IPS-18a (cell line): ENCODE measurements around the gene COPE.

ENCODE experiments used
- H3K27ac ChIP-seq: one replicate; pipeline ENCODE4 v1.5.1; 2013; ENCODE audit warnings: low read length
- H3K27me3 ChIP-seq: one replicate; pipeline ENCODE4 v1.6.1; 2013; ENCODE audit warnings: mild to moderate bottlenecking, low read length; ENCODE audit not compliant: control insufficient read depth, insufficient read depth
- H3K36me3 ChIP-seq: one replicate; pipeline ENCODE4 v1.6.1; 2013; ENCODE audit warnings: low read depth, low read length; ENCODE audit not compliant: control insufficient read depth
- H3K4me1 ChIP-seq: one replicate; pipeline ENCODE4 v1.6.1; 2013; ENCODE audit warnings: low read depth, low read length; ENCODE audit not compliant: control insufficient read depth
- H3K4me3 ChIP-seq: one replicate; pipeline ENCODE4 v1.5.1; 2013; ENCODE audit warnings: low read length
- H3K9ac ChIP-seq: one replicate; pipeline ENCODE4 v1.6.1; 2013; ENCODE audit warnings: mild to moderate bottlenecking, low read length, moderate library complexity
- H3K9me3 ChIP-seq: one replicate; pipeline ENCODE4 v1.6.1; 2013; ENCODE audit warnings: low read depth, low read length; ENCODE audit not compliant: control insufficient read depth

COPE gene

DNA sequence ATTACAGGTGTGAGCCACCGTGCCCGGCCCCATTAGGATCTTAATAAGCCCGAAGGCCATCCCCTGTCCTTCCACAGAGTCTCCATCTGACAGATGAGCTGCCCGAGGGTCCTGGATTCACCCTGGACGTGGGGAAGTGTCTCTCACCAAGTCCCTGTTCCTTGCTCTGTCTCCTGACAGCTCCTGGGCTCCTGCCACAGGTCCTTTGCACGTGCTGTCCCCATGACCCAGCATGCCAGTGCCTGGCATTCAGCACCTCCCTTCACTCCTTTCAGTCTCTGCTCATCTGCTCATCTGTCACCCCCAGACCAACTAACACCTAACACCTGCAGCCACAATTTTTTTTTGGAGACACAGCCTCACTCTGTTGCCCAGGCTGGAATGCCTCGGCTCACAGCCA is 37.7 kb downstream of the COPE start:
- no peak overlapping the region for H3K4me3 ChIP-seq
- no peak overlapping the region for H3K27ac ChIP-seq
- H3K4me1 ChIP-seq: no peaks in the 10 kb centered on the region
- no peak overlapping the region for H3K9ac ChIP-seq
- H3K9me3 ChIP-seq: no peaks in the 10 kb centered on the region
- H3K27me3 ChIP-seq: no peaks in the 10 kb centered on the region
- H3K36me3 ChIP-seq: peaks cover 14% of the 10 kb centered on the region

DNA sequence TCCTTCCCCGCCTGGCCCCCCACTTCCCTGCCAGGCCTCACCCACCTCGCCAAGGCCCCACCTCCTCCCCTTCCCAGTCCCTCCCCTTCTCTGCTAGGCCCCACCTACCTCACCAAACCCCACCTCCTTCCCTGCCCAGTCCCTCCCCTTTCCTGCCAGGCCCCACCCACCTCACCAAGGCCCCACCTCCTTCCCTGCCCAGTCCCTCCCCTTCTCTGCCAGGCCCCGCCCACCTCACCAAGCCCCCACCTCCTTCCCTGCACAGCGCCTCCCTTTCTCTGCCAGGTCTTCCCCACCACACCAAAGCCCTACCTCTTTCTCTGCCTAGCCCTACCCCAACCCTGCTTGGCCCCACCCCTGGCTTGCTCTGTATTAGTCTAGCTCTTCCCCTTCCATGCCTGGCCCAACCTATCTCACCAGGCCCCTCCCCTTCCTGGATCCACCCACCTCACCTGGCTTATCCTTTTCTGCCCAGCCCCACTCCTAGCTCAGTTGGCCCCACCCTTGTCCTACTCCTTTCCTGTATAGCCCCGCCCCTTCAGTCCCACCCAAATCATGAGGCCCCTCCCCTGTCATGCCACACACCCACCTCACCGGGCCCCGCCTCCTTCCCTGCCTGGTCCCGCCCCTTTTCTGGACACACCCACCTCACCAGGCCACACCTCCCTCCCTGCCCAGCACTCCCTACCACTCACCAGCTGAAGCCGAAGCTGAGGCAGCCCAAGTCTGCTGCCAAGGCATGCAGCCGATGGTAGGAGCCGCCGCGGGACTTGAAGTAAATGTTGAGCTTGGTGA is 39.4 kb downstream of the COPE start:
- peaks cover 14% of the 10 kb centered on the region for H3K36me3 ChIP-seq
- H3K4me3 ChIP-seq: no peak overlapping the region
- no peaks in the 10 kb centered on the region for H3K27me3 ChIP-seq
- no peak overlapping the region for H3K9ac ChIP-seq
- H3K9me3 ChIP-seq: no peaks in the 10 kb centered on the region
- no peaks in the 10 kb centered on the region for H3K4me1 ChIP-seq
- H3K27ac ChIP-seq: no peak overlapping the region

DNA sequence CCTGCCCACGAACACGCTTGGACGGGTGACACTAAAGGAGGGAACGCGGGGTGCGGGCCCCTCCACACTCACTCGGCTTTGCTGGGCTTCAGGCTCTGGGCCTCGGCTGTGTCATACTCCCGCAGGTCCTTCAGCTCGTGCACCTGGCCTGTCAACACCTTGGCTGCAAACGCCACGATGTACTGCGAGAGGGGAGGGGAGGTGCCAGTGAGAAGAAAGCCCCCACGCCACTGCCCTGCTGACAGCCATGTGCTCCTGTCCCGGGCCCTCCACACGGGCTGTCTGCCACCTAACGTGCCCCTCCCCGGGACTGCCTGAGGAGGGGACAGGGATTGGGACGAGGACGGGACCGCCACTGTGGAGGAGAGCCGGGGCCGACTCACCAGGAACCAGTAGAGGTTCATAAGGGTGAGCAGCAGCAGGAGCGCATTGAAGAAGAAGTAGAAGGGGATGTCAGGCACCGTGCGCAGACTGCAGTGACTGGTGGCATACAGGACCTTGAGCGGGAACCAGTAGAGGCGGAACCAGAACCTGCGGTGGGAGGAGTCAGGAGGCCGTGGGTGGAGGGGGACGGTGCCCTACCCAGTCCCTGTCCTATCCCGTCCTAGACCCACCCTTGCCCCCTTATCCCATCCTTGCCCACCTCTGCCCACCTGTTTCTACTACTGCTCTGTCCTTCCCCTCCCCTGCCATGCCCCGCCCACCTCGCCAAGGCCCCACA is 40.2 kb downstream of the COPE start:
- Histone ChIP-seq H3K9me3 (no peaks in the 10 kb centered on the region), H3K9ac (no peak overlapping the region), H3K27ac (no peak overlapping the region), H3K36me3 (peaks cover 14% of the 10 kb centered on the region), H3K4me1 (no peaks in the 10 kb centered on the region), H3K27me3 (no peaks in the 10 kb centered on the region), H3K4me3 (no peak overlapping the region)

DNA sequence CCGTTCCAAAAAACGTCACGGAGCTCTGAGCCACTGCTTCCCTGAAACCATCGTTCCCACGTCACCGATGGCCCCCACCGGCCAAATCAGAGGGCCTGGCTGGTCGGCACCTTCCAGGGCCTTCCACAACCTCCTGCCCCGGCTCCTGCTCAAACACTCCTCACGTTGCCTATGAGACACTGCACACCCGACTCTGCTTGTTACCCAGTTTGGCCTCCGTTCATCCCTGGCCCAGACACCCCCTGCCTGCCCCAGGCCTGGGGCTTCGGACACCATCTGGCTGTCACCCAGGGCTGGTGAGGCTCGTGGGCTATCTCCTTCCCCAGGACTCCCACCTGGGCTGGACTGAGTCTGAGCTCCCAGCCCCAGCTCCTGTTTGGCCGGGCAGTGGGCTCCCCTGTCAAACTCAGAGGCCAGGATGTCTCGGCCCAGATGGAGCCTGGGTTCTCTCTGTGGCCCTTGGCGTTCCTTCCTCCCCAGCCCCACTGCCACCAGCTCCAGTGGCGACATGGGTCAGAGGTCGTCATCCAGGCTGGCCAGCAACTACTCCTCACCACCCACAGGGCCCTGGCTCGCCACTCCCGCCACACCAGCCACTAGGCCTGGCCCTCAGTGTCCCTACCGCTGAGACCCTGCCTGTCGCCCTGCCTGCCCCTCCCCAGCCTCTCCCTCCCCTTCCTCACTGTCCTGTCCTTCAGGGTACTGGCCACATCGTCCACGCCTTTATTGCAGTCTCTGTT is 41.0 kb downstream of the COPE start:
- Histone ChIP-seq H3K36me3 (peaks cover 14% of the 10 kb centered on the region), H3K4me1 (no peaks in the 10 kb centered on the region), H3K27me3 (no peaks in the 10 kb centered on the region), H3K9ac (no peak overlapping the region), H3K9me3 (no peaks in the 10 kb centered on the region), H3K27ac (no peak overlapping the region), H3K4me3 (no peak overlapping the region)

DNA sequence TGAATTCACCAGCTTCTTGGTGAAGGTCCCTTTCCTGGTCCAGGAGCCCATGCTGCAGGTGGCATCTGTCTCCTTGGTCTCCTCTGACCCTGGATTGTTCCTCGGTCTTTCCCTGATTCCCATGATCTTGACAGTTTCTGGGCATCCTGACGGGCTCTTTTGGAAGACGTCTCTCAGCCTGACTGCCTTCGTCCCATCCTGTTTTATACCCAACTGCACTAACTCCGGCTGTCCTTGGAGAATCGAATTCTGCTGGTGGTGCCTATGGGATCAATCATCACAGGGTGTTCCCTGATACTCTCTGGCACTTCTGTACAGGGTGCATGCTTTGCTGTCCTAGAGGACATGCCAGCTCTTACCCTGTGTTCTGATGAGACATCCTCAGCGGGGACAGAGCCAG is 42.3 kb downstream of the COPE start:
- Histone ChIP-seq H3K27me3 (no peaks in the 10 kb centered on the region), H3K27ac (no peak overlapping the region), H3K4me1 (no peaks in the 10 kb centered on the region), H3K36me3 (peaks cover 13% of the 10 kb centered on the region), H3K9me3 (no peaks in the 10 kb centered on the region), H3K9ac (no peak overlapping the region), H3K4me3 (no peak overlapping the region)

DNA sequence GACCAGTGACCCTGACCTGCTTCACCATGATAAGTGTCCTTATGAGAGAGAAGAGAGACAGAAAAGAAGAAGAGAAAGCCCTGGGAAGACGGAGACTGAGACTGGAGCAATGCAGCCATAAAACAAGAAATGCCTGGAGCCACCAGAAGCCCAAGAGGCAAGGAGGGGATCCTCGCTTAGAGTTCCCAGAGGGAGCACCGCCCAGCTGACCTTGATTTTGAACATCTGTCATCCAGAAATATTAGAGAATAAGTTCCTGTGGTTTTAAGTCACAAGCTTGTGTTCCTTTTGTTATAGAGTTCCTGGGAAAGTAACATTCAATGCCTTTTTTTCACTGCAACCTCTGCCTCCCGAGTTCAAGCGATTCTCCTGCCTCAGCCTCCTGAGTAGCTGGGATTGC is 43.5 kb downstream of the COPE start:
- Histone ChIP-seq H3K9ac (no peak overlapping the region), H3K27ac (no peak overlapping the region), H3K4me1 (no peaks in the 10 kb centered on the region), H3K9me3 (no peaks in the 10 kb centered on the region), H3K27me3 (no peaks in the 10 kb centered on the region), H3K36me3 (peaks cover 8% of the 10 kb centered on the region), H3K4me3 (no peak overlapping the region)

DNA sequence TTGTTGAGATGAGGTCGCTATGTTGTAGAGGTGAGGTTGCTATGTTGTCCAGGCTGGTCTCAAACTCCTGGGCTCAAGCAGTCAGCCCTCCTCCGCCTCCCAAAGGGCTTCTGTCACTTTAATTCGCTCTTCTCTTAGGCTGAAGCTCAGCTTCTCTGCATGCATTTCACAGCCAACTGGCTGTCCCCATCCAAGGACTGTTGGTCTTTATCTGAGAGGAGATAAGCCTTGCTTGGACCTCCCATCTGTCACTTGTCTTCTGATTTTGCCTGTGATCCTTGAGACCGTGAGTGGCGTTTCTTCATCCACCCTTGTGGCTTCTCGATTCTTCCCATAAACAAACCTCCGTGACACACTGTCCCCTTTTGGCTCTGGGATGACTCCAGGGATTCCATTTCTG is 47.6 kb downstream of the COPE start:
- Histone ChIP-seq H3K4me1 (no peaks in the 10 kb centered on the region), H3K9ac (no peak overlapping the region), H3K36me3 (peaks cover 9% of the 10 kb centered on the region), H3K9me3 (no peaks in the 10 kb centered on the region), H3K4me3 (no peak overlapping the region), H3K27me3 (no peaks in the 10 kb centered on the region), H3K27ac (no peak overlapping the region)

DNA sequence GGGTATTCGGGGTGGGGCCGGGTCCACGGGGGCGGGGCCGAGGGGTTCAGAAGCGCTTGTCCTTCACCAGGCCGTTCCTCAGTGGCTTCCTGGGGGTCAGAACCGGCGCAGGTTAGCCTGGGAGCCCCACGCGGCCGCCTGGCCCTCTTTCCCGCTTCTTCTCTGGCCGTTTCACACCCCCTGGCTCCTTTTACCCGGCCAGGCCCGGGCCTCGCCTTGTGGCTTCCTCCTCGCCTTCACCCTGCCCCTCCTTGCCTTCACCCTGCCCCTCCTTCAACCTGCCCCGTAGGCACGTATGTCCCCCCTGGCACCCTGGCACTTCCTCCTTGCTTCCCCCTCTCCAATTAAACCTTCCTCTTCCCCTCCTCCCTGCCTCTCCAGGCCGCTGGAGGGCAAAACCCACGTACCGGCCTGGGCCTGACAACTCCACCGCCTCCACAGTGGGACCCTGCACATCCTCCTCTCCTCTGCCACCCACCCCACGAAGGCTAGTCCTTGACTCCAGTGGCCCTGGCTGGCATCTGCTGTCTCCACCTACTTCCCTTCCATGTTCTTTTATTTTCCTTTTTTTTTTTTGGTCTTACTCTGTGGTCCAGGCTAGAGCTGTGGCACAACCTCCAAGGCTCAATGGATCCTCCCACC is 48.5 kb downstream of the COPE start:
- Histone ChIP-seq H3K4me1 (no peaks in the 10 kb centered on the region), H3K9ac (no peak overlapping the region), H3K36me3 (peaks cover 14% of the 10 kb centered on the region), H3K9me3 (no peaks in the 10 kb centered on the region), H3K4me3 (no peak overlapping the region), H3K27me3 (no peaks in the 10 kb centered on the region), H3K27ac (no peak overlapping the region)

DNA sequence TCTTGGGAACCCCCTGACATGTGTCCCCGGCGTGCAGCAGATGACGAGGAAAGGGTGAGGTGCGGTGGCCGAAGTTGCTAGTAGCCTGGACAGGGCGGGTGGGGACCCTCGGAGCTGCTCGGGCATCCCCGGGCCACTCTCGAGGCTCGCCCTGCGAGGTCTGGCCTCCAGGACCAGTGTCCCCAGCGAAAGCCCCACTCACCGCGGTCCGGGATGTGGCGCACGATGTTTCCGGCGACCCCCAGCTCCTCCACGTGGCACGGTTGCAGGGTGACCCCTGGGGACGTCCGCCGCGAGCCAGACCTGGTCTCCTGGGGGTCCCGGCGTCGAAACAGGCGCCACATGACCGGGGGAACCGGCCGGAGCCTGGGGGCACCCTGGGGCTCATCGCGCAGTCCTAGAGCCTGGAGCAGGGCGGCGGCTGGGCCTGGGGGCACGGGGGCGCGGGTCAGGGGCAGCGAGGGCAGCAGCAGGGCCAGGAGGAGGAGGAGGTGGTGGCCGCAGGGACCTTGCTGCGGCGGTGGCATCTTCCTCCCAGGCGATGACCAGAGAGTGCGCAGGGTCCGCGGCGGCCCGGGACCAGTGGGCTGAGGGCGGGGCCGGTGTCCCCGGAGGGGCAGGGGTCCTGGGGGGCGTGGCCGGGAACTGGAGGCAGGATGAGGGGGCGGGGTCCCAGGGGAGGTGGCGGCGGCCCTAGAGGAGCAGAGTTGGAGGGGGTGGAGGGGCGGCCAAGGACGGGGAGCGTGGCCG is 49.2 kb downstream of the COPE start:
- Histone ChIP-seq H3K27me3 (no peaks in the 10 kb centered on the region), H3K36me3 (peaks cover 18% of the 10 kb centered on the region), H3K9me3 (no peaks in the 10 kb centered on the region), H3K4me1 (no peaks in the 10 kb centered on the region), H3K4me3 (no peak overlapping the region), H3K27ac (no peak overlapping the region), H3K9ac (no peak overlapping the region)

DNA sequence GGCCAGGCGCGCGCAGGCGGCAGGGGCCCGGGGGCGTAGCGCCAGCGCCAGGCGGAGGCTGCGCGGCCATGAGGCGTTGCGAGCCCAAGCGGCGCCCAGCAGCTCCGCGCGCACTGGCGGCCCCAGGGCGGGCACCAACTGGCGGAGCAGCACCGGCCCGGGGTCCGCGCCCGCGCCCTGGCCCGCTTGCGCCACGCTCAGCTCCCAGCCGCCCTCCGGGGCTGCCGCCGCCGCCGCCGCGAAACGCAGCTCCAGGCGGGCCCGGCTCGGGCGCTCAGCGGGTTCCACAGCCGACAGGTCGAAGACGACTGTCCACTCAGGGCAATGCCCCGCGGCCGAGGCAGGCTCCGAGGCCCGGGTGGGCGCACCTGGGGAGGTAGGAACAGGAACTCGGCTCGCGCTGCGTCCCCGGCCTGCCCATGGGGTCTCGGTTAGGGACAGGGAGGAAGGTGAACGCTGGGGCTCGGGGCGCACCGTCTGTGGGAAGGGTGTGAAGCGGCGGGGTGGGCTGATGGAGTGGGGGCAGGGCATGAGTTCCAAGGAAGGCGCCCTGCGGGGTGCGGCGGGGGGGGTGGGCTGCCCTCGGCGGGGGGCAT is 50.1 kb downstream of the COPE start:
- Histone ChIP-seq H3K9ac (no peak overlapping the region), H3K27me3 (no peaks in the 10 kb centered on the region), H3K4me3 (no peak overlapping the region), H3K4me1 (no peaks in the 10 kb centered on the region), H3K9me3 (no peaks in the 10 kb centered on the region), H3K27ac (no peak overlapping the region), H3K36me3 (peaks cover 27% of the 10 kb centered on the region)
